Vagina (tissue), 2 donors: ENCODE results near the gene TRIO.

Experiments used
- CTCF ChIP-seq, 3 experiments: fragments of 450-650 bp in 2 of 3; fragments of 200-600 bp in 1 of 3; sonication (generic) in 1 of 3; IDR thresholded peaks; one replicate each; pipeline ENCODE4 v1.5.1; 2017 to 2019; ENCODE audit warnings: antibody characterized with exemption in 3 of 3, mild to moderate bottlenecking in 2 of 3, moderate library complexity in 2 of 3
- POLR2AphosphoS5 ChIP-seq, 2 donors: sonication (generic); formaldehyde crosslinking; IDR thresholded peaks; one replicate each; pipeline ENCODE4 v1.9.0; 2017; ENCODE audit warnings: antibody characterized with exemption in 2 of 2, mild to moderate bottlenecking in 2 of 2, low read depth in 1 of 2; ENCODE audit not compliant: insufficient read depth in 1 of 2

- TF ChIP-seq CTCF (IDR thresholded peaks at IDR 0.05) (no peak), POLR2AphosphoS5 (IDR thresholded peaks at IDR 0.05; ENCODE audit: insufficient read depth in 1 of 2, low read depth in 1 of 2) (no peak)
Measured at GRCh38 chr5:14436801-14437542, 293.8 kb downstream of the TRIO start.
